ENCODE data around the gene DLK1.

GRCh38 chr14:100694579-100695422 is 31.9 kb upstream of the DLK1 start:
- TF ChIP-seq EZH2 (IDR thresholded peaks at IDR 0.05; ENCODE audit: insufficient read depth, poor library complexity, severe bottlenecking): no peak
- TF ChIP-seq EZH2phosphoT487 (IDR thresholded peaks at IDR 0.05; ENCODE audit: insufficient read depth, low read depth): no peak

Measured in GM23248 (cell line).